HG03108 (cell line): ENCODE results near the gene TFCP2.

Experiments
- ATAC-seq: cut with Tn5 transposase; IDR thresholded peaks from one replicate; pipeline ENCODE4 v1.9.1; 2021; ENCODE audit warnings: moderate library complexity; ENCODE audit not compliant: unreplicated experiment

The TFCP2 gene

DNA sequence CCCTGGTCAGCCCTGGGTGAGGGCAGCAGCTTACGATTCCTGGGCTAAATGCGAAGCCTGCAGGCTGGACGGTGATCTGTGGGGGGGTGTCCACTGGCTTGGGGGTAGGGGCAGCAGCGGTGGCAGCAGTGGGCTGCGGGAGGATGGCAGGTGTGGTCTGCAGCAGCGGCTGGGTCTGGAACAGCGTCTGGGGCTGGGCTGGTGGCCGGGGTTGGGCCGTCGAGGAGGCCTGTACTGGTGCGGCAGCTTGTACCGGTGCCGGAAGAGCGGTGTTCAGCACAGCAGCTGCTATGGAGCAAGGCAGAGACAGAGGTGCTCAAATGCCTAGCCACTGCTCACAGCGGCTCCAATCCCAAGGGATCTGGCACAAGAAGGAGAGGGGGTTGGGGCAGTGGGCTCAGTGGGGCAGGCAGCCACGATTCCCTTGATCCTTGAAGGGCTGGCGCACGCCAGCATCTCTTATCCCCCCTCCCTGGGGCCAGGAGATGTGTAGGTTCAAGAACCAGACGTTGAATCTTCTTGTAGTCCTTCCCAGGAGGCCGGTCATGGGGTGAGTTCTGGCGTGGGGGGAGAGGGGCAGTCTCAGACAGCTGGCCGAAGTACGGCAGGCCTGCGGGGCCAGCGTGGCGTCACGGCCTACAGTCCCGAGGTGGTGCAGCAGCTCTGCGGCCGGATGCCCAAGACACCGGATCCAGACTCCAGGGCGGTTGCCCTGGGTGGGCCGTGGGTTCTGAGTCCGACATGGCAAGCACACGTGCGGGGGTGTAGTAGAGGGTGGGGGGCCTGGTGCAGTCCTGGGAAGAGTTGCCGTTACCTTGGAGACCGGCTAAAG is 25.0 kb upstream of the TFCP2 start:
- ATAC-seq: no peak

DNA sequence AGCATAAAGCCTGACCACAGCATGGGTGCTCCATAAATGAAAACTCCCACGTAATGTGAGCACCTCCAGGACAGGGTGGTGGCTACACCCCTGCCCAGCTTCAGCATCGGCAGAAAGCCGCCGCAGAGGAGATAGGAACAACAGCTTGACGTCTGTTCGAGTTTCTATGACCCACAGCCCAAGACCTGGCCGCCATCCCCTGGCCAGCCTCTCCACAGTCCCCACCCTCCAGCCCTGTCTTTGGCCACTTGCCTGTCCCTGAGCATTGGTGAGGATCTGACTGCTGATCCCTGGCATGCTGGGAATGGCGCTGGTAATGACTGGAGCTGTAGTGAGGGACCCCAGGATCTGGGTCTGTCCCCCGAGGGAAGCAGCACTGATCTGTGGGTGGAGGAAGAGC is 23.6 kb upstream of the TFCP2 start:
- ATAC-seq: no peak

DNA sequence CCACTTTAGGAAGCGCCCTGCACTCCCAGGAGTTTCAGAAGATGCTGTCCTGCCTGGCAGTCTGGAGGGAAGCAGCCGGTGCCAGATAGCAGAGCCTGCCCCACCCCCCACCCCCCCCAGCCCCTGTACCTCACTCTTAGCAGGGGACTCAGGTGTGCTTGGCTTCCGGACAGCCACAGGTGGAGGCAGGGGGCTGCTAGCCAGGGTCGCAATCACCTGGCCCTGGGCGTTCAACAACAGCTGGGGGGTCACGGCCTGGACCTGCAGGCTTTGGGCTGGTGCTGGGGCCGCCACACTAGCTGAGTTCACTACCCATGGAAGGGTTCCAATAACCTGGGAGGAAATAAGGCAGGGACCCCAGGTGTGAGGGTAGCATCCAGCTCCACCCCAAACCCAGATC is 22.9 kb upstream of the TFCP2 start:
- no peak for ATAC-seq

DNA sequence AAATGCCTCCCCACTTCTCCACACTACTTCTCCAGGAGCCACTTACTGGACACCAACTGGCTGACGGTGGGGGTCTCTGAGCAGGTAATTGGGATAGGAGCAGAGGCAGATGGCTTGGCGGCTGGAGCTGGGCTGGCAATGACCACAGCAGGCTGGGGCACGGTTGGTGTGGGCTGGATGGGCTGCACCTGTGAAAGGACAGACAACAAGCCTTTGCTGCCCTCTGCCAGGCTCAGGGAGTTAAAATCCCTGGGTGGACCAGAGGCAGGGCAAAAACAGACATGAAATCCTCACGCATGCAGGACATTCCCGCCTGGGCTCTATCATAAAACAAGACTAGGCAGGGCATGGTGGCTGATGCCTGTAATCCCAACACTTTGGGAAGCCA is 19.3 kb upstream of the TFCP2 start:
- ATAC-seq: no peak

DNA sequence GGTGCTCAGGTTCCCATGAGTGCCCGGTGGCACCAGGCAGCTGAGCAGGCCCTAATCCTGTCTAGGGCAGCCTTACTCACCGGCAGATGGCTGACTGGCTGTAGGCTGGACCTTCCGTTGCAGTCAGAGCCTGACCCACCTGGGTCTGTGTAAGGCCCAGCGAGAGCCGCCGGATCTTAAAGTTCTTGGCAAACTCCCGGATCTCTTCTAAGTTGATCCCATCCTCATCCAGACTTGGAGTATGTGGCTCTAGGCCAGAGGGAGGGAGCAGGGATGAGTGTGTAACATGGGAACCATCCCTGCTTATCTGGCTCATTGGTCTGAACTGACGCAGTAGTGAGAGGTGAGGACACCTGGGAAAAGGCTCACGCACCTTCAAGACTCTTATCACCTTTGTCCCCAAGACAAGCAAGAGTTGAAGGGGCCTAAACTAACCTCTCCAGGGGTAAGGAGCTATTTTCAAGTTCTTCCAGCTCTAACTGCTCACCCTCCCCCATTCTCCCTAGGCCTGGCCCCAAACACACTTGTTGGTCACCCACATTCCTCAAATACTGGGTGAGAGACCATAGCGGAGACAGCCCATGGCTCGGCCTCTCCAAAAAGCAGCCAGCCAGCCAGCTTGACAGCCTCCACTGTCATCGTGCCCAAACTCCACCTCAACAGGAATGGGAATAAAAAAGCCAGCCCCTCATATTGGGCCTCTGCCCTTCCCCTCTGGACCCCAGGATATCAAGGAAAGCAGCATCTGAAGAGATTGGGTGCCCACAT is 18.8 kb upstream of the TFCP2 start:
- ATAC-seq: no peak

DNA sequence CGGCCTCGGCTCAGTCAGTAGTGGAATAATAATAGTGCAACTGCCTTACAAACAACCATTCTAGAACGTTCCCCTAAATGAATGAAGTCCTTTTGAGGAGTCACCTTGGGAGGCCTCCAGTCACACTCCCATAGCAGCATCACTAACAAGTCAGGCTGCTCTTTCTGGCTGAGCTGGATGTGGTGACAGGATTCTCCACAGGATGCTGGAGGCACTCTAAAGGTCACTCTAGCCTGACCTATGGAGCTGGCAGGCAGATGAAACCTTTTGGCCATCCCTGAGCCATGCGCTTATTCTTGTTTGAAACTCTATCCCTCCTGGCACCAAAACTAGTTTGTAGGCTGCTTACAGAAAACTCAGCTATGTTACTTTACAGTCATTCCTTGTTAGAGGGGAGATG is 17.9 kb upstream of the TFCP2 start:
- no peak for ATAC-seq

DNA sequence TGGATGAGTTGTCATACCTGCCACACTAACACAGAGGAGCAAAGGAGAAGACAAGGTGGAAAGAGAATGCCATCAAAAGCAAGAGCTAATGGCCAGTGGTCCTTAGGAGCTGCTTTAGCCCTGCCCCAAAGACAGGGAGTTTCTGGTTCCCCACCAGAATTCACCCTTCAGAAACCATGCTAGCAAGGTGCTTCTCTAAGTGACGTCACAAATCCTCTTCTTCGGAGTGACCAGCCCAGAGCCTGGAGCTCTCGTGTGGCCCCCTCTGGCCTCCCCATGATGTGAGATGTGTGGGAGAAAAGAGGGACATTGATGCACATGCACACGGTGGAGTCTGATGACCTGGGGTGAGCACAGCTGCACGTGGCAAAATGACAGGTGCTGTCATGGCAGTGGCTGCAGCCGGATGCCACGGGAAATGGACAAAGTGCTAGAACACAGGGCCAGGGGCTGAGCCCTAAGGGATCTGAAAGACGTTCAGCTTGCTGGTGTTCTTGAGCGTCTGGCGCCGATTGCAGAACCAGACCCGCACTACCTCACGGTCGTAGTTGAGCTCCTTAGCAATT is 16.9 kb upstream of the TFCP2 start:
- no peak for ATAC-seq

DNA sequence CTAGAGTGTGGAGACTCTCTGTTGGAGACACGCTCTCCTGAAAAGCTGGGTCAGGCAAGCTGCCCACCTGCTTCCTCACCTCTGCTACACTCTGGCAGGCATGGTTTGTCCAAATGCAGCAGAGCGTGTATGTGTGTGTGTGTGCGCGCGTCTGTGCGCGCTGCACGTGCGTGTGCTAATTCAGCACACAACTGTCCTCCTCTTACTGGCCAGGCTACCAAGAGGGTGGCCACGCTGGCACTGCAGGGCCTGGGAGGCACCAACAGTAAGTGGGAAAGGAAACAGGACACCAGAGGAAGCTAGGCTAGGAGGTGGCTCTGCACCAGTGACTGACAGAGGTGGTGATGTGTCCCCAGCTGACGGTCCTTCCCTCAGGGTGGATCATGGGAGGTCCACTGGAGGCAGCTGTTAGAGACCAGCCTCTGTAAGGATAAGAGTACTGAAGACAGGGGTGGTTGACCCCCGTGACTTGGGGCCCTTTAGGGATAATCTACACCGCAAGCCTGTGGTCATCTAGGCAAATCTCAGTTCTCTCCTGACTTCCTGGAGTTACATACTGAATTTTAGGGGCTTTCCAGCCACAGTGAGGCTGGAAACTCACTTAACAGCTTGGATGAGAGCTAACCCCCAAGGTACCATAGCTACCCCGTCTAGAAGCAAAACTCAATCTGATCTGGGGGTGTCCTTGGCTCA is 15.6 kb upstream of the TFCP2 start:
- ATAC-seq: peak; percentile 43

DNA sequence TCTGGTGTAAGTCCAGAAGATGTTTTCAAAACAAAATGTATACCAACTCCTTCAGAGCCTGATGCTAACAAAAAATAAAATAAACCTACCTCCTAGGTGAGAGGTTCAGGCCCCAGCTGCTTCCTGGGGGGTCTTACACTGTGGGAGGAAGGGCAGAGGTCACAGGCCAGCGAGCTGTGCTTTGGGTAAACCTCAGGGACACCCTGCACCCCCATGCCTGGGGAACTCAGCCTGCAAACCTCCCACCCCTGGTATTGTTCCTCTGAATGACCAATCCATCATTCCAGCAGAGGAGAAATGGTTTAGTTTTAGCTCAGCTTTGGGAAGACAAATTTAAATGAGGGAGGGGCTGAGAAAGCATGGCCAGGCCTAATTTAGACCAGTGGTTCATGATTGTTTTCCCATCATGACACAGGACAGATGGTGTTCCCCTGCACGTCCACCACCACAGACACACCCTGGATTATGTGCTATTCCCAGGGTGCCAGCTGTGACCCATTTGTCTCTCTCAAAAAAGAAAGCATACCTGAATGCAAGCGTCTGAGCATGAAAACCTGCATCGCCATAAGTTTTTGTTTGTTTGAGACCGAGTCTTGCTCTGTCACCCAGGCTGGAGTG is 14.5 kb upstream of the TFCP2 start:
- no peak for ATAC-seq

DNA sequence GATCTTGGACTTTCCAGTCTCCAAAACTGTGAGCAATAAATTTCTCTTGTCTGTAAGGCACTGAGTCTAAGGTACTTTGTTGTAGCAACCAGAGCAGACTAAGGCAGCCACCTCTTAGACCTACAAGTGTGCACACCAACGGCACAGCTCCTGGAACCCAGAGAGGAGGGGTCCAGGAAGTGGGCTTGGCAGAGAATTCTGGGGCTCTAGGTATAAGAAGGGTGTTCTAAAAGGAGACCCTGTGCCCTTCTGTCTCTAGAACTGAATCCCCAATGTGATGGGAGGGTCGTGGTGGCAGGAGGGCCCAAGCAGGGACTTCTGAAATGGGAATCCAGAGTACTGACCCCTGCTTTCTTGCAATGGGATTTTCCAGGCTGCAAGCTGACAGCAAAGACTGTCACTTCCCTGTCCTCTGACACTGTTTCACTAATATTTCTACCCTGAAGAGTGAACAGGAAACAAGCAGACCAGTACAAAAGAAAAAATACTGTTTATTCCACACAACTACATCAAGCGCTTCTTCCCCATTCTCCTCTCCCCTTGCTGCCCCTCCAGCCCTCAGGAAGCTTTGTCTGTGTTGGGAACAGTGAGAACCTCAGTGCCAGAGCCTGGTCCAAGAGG is 13.6 kb upstream of the TFCP2 start:
- no peak for ATAC-seq

DNA sequence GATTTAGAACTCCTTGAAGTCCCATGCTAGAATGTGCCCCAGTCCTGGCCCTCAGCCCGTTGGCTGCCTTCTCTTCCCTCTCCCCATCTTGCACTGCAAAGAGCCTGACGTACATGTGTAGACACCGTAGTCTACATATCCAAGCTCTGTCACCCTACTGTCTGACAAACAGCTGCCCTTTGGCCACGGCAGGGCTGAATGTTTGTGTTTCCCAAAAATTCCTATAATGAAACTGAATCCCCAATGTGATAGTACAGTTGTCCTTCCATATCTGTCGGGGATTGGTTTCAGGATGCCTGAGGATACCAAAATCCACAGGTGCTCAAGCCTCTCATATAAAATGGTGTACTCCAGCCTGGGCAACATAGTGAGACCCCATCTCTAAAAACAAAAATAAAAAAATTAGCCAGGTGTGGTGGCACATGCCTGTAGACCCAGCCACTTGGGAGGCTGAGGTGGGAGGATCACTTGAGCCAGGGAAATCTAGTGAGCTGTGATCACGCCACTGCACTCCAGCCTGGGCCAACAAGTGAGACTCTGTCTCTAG is 12.3 kb upstream of the TFCP2 start:
- ATAC-seq: no peak

DNA sequence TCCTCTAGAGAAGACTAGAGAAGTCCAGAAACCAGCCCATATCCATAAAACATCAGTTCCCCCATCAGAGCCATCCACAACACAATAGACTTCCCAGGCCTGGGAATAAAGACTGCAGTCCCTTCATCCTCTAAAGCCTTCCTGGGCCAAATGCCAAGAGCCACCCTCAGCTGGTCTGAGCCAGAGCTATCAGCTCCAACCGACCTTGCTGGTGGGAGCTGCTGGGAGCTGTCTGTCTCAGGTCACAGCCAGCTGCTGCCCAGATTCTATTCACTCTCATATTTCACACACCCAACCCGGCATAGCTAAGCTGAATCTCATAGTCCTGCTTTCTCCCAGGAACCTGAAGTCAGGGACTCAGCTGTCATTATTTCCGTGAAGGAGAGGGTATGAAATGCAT is 10.9 kb upstream of the TFCP2 start:
- no peak for ATAC-seq

DNA sequence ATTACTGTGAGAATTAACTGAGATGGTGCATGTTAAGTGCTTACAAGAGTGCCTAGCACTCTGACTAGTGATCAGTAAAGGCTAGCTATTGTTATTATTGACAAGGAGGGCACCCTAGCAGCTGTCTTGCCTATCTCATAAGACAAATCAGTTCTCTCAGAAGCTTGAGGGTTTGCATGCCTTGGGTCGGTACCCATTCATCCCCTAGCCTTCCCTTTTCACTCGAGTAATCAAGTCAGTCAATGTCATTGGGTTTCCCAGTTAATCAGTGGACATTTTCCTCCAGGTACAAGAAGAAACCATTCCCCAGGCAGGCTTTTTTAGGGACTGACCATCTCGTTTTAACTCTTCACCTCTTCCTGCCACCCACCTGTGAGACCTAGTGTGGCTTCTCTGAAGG is 10.4 kb upstream of the TFCP2 start:
- ATAC-seq: no peak

DNA sequence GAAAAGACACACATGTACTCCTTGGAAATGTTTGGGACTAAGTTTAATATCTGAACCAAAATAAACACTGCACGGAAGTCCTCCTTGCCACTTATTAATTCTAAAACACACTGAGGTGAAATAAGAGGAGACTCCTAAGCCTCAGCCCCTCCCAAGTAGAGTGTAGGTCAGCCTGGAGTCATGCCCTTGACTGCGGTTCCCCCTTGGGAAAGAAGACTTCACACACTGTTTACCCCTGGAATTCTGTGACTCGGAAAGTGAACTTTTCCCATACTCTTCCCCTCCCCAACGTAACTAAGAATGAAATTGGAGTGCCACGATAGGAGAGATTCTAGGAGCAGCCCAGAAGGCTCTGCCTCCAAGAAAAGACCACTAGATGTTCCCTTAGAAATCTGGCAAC is 8.6 kb upstream of the TFCP2 start:
- no peak for ATAC-seq

DNA sequence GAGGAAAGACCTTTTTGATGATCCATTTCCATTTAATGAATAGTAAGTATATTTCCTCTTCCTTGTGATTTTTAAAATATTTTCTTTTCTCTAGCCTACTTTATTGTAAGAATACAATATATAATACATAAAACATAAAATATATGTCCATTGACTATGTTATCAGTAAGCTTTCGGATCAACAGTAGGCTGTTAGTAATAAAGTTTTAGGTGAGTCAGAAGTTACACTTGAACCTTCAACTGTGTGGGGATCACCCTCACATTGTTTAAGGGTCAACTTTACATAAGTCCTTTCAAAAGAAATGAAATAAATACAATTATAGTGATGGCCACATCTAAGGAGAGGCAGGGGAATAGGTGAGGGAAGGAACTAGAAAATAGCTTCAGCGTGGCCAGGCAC is 5.0 kb upstream of the TFCP2 start:
- no peak for ATAC-seq

DNA sequence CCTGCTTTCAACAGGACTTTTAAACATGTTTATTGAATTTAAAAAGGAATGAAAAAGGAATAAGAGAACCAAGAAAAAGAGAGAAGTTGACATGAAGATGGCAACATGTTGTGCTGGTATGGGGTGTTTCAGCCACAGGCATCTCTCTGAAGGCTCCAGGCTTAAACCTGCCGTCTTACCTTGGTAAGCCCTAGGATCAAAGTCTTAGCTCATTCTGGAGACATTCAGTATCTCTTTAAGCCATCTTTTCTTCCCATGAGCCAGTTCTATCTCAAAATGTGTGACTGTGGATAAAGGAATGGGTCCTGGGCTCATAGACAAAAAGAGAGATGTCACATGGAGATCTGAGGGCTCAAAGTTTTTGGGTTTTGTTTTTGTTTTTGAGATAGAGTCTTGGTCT is 1.6 kb upstream of the TFCP2 start:
- no peak for ATAC-seq

DNA sequence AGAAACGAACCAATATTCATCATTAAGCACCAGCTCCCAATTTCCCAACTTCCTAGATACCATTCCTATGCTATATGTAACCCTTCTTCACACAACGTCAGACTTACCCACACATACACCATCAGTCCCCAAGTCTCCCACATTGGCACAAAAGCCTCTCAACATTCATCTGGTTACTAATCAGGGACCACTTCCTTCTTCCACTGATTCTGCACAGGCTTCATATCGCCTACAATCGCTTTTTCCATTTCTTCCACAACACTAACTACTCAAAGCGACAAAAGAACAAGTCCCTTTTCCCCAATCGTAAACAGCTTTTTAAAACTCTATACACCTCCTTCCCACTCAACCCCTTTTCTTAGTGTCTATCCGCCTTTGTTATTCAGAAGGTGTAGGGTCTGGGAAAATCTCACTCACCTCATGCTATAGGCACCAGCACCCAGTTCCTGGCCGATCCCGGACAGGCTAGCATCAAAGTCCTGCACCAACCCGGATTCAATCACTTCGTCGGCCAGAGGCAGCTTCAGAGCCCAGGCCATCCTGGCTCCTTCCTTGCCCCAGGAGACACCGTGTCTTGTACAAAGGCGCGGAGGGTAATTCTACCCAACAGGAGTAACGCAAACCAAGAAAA is 936 bp downstream of the TFCP2 start:
- no peak for ATAC-seq

DNA sequence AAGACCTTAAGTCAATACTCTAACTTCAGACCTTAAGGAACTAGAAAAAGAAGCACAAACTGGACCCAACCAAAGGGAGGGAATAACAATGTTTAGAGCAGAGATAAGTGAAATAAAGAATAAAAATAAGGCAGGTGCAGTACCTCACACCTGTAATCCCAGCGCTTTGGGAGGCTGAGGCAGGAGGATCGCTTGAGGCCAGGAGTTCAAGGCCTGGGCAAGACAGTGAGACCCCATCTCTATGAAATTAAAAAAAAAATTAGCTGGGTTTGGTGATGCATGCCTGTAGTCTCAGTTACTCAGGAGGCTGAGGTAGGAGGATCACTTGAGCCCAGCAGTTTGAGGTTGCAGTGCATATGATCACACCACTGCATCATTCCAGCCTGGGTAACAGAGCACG is 9.1 kb downstream of the TFCP2 start:
- no peak for ATAC-seq

DNA sequence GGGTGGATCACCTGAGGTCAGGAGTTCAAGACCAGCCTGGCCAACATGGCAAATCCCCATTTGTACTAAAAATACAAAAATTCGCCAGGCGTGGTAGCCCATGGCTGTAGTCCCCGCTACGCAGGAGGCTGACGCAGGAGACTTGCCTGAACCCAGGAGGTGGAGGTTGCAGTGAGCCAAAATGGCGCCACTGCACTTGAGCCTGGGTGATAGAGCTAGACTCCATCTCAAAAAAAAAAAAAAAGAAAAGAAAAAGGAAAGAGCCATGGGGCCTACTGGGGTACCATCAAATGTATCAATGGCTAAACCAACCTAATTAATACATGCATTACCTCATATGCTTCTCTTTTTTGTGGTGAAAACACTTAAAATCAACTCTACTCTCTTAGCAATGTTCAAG is 10.7 kb downstream of the TFCP2 start:
- ATAC-seq: no peak
